Natural killer cell (primary cell): ENCODE data around the gene PPP2R5B. TPM values are rescaled to one million over a fixed set of nuclear protein-coding genes. Genes with fewer than 3 reads are reported as not detected.

Experiments
- ATAC-seq, 3 donors: fragments of 150-1000 bp in 2 of 3; fragments of 200-7000 bp in 1 of 3; cut with Tn5 transposase; 1 replicate in 1 of 3; 2 replicates in 2 of 3; pipeline ENCODE4 v1.10.0; 2021; ENCODE audit warnings: mild to moderate bottlenecking in 2 of 3, moderate library complexity in 2 of 3
- DNase-seq, 2 donors: peaks; one replicate each; pipeline versions ENCODE4 v3.0.0 to v3.0.0-alpha.2; 2013 to 2021; ENCODE audit warnings: mixed read lengths in 1 of 2
- H3K27ac ChIP-seq: one replicate; pipeline ENCODE4 v1.5.1; 2013; ENCODE audit warnings: mild to moderate bottlenecking, low read length
- H3K27me3 ChIP-seq: one replicate; pipeline ENCODE4 v1.6.1; 2013; ENCODE audit warnings: low read length; ENCODE audit not compliant: control insufficient read depth, insufficient read depth
- H3K36me3 ChIP-seq: one replicate; pipeline ENCODE4 v1.6.1; 2013; ENCODE audit warnings: low read length; ENCODE audit not compliant: control insufficient read depth, insufficient read depth
- H3K4me1 ChIP-seq: one replicate; pipeline ENCODE4 v1.6.1; 2013; ENCODE audit warnings: low read length; ENCODE audit not compliant: control insufficient read depth, insufficient read depth
- H3K4me3 ChIP-seq: one replicate; pipeline ENCODE4 v1.5.1; 2013; ENCODE audit warnings: low read length
- H3K9me3 ChIP-seq: one replicate; pipeline ENCODE4 v1.6.1; 2013; ENCODE audit warnings: low read length; ENCODE audit not compliant: control insufficient read depth, insufficient read depth
- H3K27ac Mint-ChIP-seq, 2 donors: one replicate each; pipeline ENCODE4 v1.8.0; 2022; ENCODE audit warnings: mild to moderate bottlenecking in 2 of 2, mixed read lengths in 2 of 2, moderate library complexity in 1 of 2
- H3K27me3 Mint-ChIP-seq, 2 donors: one replicate each; pipeline ENCODE4 v1.8.0; 2022; ENCODE audit warnings: low read depth in 2 of 2, mixed read lengths in 2 of 2
- H3K36me3 Mint-ChIP-seq: one replicate; pipeline ENCODE4 v1.8.0; 2022; ENCODE audit warnings: mixed read lengths
- H3K4me1 Mint-ChIP-seq, 2 donors: one replicate each; pipeline ENCODE4 v1.8.0; 2022; ENCODE audit warnings: mixed read lengths in 2 of 2
- H3K4me3 Mint-ChIP-seq: one replicate; pipeline ENCODE4 v1.8.0; 2022; ENCODE audit warnings: mild to moderate bottlenecking, moderate library complexity, mixed read lengths
- H3K9me3 Mint-ChIP-seq, 2 donors: one replicate each; pipeline ENCODE4 v1.8.0; 2022; ENCODE audit warnings: mixed read lengths in 2 of 2
- CTCF ChIP-seq: fragments of 200-600 bp; IDR thresholded peaks from one replicate; pipeline ENCODE4 v1.8.0; 2022; ENCODE audit warnings: antibody characterized with exemption
- WGBS: methylation state at CpG from one replicate; pipeline ENCODE4 v1.1.7; 2013; ENCODE audit warnings: missing lambda C conversion rate; ENCODE audit not compliant: insufficient coverage; 5-methylcytosine and 5-hydroxymethylcytosine counted together
- intact Hi-C: fragments of 100-400 bp; cut with micrococcal nuclease; formaldehyde crosslinking; loops from one replicate; pipeline ENCODE4 v1.14.2; 2022
- total RNA-seq, 4 donors: library from RNA; stranded (reverse); fragments of 120-200 nt in 1 of 4; gene quantifications; one replicate each; pipeline versions ENCODE4 v1.2.3 to v1.2.4, GENCODE V29; 2013 to 2022

The PPP2R5B gene
- total RNA-seq, 3 donors from 2014 or later (not counting 1 experiment from before 2014, with no cell fraction given) = 27.8 to 31.5 (median 28.5) TPM

- no peaks in the 10 kb centered on the region for H3K27me3 Mint-ChIP-seq
- no peak overlapping the region for H3K27ac ChIP-seq
- H3K36me3 ChIP-seq = peaks cover 30% of the 10 kb centered on the region
- 96% methylated on average over 5 of the region's 7 CpGs for WGBS
- DNase-seq = no peak
- H3K9me3 ChIP-seq = no peaks in the 10 kb centered on the region
- ATAC-seq = no peak
- intact Hi-C loops = no loop called here
- H3K4me1 ChIP-seq = no peaks in the 10 kb centered on the region
- peaks cover 0 to 3% of the 10 kb centered on the region in 2 donors for H3K4me1 Mint-ChIP-seq
- no peak overlapping the region for H3K4me3 Mint-ChIP-seq
- H3K27ac Mint-ChIP-seq = no peak overlapping the region
- H3K4me3 ChIP-seq = no peak overlapping the region
- H3K36me3 Mint-ChIP-seq = no peaks in the 10 kb centered on the region
- H3K27me3 ChIP-seq = no peaks in the 10 kb centered on the region
- no peak for TF ChIP-seq CTCF
- H3K9me3 Mint-ChIP-seq = no peaks in the 10 kb centered on the region
Observed at GRCh38 chr11:64931290-64931689, 6.8 kb downstream of the PPP2R5B start.

GRCh38 chr11:64932324-64932723, 7.8 kb downstream of the PPP2R5B start:
- DNase-seq (no peak), ATAC-seq (no peak)
- Mint-ChIP-seq H3K4me3 (no peak overlapping the region), H3K9me3 (no peaks in the 10 kb centered on the region), H3K27me3 (no peaks in the 10 kb centered on the region), H3K27ac (no peak overlapping the region), H3K4me1 (no peaks in the 10 kb centered on the region), H3K36me3 (no peaks in the 10 kb centered on the region)
- H3K9me3 ChIP-seq = no peaks in the 10 kb centered on the region
- no peak overlapping the region for H3K27ac ChIP-seq
- TF ChIP-seq CTCF = no peak
- no peak overlapping the region for H3K4me3 ChIP-seq
- H3K4me1 ChIP-seq = no peaks in the 10 kb centered on the region
- H3K27me3 ChIP-seq = no peaks in the 10 kb centered on the region
- H3K36me3 ChIP-seq = peaks cover 30% of the 10 kb centered on the region
- 88% methylated on average over 2 of the region's 5 CpGs for WGBS
- intact Hi-C loops = no loop called here

- DNase-seq (no peak), ATAC-seq (no peak)
- peaks cover 30% of the 10 kb centered on the region for H3K36me3 ChIP-seq
- Mint-ChIP-seq H3K36me3 (no peaks in the 10 kb centered on the region), H3K27me3 (no peaks in the 10 kb centered on the region), H3K27ac (no peak overlapping the region), H3K4me3 (no peak overlapping the region), H3K9me3 (no peaks in the 10 kb centered on the region), H3K4me1 (no peaks in the 10 kb centered on the region)
- no peak for TF ChIP-seq CTCF
- H3K27me3 ChIP-seq = no peaks in the 10 kb centered on the region
- intact Hi-C loops = no loop called here
- H3K4me3 ChIP-seq = no peak overlapping the region
- no peaks in the 10 kb centered on the region for H3K9me3 ChIP-seq
- H3K4me1 ChIP-seq = no peaks in the 10 kb centered on the region
- WGBS = 94% methylated on average over 11 of the region's 12 CpGs
- H3K27ac ChIP-seq = no peak overlapping the region
Observed at GRCh38 chr11:64933213-64933934, 8.9 kb downstream of the PPP2R5B start.
